ENCODE data around the gene CHERP. TPM values are rescaled to one million over a fixed set of nuclear protein-coding genes. Genes with fewer than 3 reads are reported as not detected.
"Not testable (repeated sequence)": the region's sequence is repeated elsewhere in the genome, so short reads cannot be mapped to it uniquely, and the experiment has no call there.

The CHERP gene
- total and polyA plus RNA-seq, 2 experiments from 2014 or later = 7.8 to 38.7 TPM

GRCh38 chr19:16509141-16510061, 32.8 kb downstream of the CHERP start:
- H3K27me3 ChIP-seq = no peaks in the 10 kb centered on the region
- H3K4me2 ChIP-seq = no peak overlapping the region
- H3K4me1 ChIP-seq (ENCODE audit: insufficient read depth) = no peaks in the 10 kb centered on the region
- WGBS (ENCODE audit: low lambda C conversion rate, missing lambda C conversion rate) = 96% methylated on average over 28 of the region's 28 CpGs
- no peak for TF ChIP-seq EZH2phosphoT487 (IDR thresholded peaks at IDR 0.05; ENCODE audit: low read depth, severe bottlenecking, unreplicated experiment)
- TF ChIP-seq EZH2 (IDR thresholded peaks at IDR 0.05; ENCODE audit: borderline replicate concordance) = no peak
- TF ChIP-seq, protein P1, sequence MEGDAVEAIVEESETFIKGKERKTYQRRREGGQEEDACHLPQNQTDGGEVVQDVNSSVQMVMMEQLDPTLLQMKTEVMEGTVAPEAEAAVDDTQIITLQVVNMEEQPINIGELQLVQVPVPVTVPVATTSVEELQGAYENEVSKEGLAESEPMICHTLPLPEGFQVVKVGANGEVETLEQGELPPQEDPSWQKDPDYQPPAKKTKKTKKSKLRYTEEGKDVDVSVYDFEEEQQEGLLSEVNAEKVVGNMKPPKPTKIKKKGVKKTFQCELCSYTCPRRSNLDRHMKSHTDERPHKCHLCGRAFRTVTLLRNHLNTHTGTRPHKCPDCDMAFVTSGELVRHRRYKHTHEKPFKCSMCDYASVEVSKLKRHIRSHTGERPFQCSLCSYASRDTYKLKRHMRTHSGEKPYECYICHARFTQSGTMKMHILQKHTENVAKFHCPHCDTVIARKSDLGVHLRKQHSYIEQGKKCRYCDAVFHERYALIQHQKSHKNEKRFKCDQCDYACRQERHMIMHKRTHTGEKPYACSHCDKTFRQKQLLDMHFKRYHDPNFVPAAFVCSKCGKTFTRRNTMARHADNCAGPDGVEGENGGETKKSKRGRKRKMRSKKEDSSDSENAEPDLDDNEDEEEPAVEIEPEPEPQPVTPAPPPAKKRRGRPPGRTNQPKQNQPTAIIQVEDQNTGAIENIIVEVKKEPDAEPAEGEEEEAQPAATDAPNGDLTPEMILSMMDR (IDR thresholded peaks at IDR 0.05; ENCODE audit: poor library complexity) = no peak
- no peaks in the 10 kb centered on the region for H3K36me3 ChIP-seq (replicated peaks; ENCODE audit: insufficient read depth, low read depth)
- H3K9me3 ChIP-seq (ENCODE audit: low read depth) = no peaks in the 10 kb centered on the region
- DNase-seq (ENCODE audit: low spot score) = no peak
- H3K9me2 ChIP-seq (replicated peaks; ENCODE audit: insufficient read depth) = no peaks in the 10 kb centered on the region
- H3K79me2 ChIP-seq = no peaks in the 10 kb centered on the region
- no peaks in the 10 kb centered on the region for H4K20me1 ChIP-seq (ENCODE audit: insufficient read depth, poor library complexity, severe bottlenecking)
- no peak overlapping the region for H3K27ac ChIP-seq
- H2AFZ ChIP-seq = no peak overlapping the region
- H3K4me3 ChIP-seq = no peak overlapping the region

GRCh38 chr19:16508546-16508945, 33.7 kb downstream of the CHERP start:
- Histone ChIP-seq H3K79me2 (no peaks in the 10 kb centered on the region), H3K27ac (no peak overlapping the region), H3K9me2 (replicated peaks; ENCODE audit: insufficient read depth) (no peaks in the 10 kb centered on the region), H3K4me3 (no peak overlapping the region), H2AFZ (no peak overlapping the region), H3K27me3 (no peaks in the 10 kb centered on the region), H3K36me3 (replicated peaks; ENCODE audit: insufficient read depth, low read depth) (no peaks in the 10 kb centered on the region), H4K20me1 (ENCODE audit: insufficient read depth, poor library complexity, severe bottlenecking) (no peaks in the 10 kb centered on the region), H3K4me2 (no peak overlapping the region), H3K9me3 (ENCODE audit: low read depth) (no peaks in the 10 kb centered on the region), H3K4me1 (ENCODE audit: insufficient read depth) (no peaks in the 10 kb centered on the region)
- 93% methylated on average over 5 of the region's 5 CpGs for WGBS (ENCODE audit: low lambda C conversion rate, missing lambda C conversion rate)
- no peak for DNase-seq (ENCODE audit: low spot score)
- no peak for TF ChIP-seq EZH2 (IDR thresholded peaks at IDR 0.05; ENCODE audit: borderline replicate concordance)
- TF ChIP-seq, protein P1 (IDR thresholded peaks at IDR 0.05; ENCODE audit: poor library complexity) = no peak
- TF ChIP-seq EZH2phosphoT487 (IDR thresholded peaks at IDR 0.05; ENCODE audit: low read depth, severe bottlenecking, unreplicated experiment) = no peak

GRCh38 chr19:16506961-16507360, 35.3 kb downstream of the CHERP start:
- H3K9me3 ChIP-seq (ENCODE audit: low read depth) = no peaks in the 10 kb centered on the region
- no peaks in the 10 kb centered on the region for H3K79me2 ChIP-seq
- no peak overlapping the region for H2AFZ ChIP-seq
- no peak for TF ChIP-seq EZH2phosphoT487 (IDR thresholded peaks at IDR 0.05; ENCODE audit: low read depth, severe bottlenecking, unreplicated experiment)
- TF ChIP-seq, protein P1 (IDR thresholded peaks at IDR 0.05; ENCODE audit: poor library complexity) = no peak
- TF ChIP-seq EZH2 (IDR thresholded peaks at IDR 0.05; ENCODE audit: borderline replicate concordance) = no peak
- H4K20me1 ChIP-seq (ENCODE audit: insufficient read depth, poor library complexity, severe bottlenecking) = no peaks in the 10 kb centered on the region
- no peaks in the 10 kb centered on the region for H3K4me1 ChIP-seq (ENCODE audit: insufficient read depth)
- DNase-seq (ENCODE audit: low spot score) = no peak
- H3K4me2 ChIP-seq = no peak overlapping the region
- H3K27me3 ChIP-seq = no peaks in the 10 kb centered on the region
- H3K36me3 ChIP-seq (replicated peaks; ENCODE audit: insufficient read depth, low read depth) = no peaks in the 10 kb centered on the region
- 84% methylated on average over 6 of the region's 6 CpGs for WGBS (ENCODE audit: low lambda C conversion rate, missing lambda C conversion rate)
- H3K27ac ChIP-seq = no peak overlapping the region
- H3K9me2 ChIP-seq (replicated peaks; ENCODE audit: insufficient read depth) = no peaks in the 10 kb centered on the region
- H3K4me3 ChIP-seq = no peak overlapping the region

DNA sequence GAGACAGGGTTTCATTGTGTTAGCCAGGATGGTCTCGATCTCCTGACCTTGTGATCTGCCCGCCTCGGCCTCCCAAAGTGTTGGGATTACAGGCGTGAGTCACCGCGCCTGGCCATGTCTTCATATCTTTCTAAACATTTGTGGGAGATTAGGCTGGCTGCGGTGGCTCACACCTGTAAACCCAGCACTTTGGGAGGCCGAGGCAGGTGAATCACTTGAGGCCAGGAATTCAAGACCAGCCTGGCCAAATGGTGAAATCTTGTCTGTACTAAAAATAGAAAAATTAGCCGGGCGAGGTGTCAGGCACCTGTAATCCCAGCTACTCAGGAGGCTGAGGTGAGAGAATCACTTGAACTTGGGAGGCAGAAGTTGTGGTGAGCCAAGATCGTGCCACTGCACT, 36.1 kb downstream of the CHERP start:
- H3K79me2 ChIP-seq; H3K27me3 ChIP-seq; H3K4me2 ChIP-seq; H3K4me3 ChIP-seq; H3K4me1 ChIP-seq (ENCODE audit: insufficient read depth); H3K9me2 ChIP-seq (replicated peaks; ENCODE audit: insufficient read depth); H2AFZ ChIP-seq; H4K20me1 ChIP-seq (ENCODE audit: insufficient read depth, poor library complexity, severe bottlenecking); H3K27ac ChIP-seq; H3K9me3 ChIP-seq (ENCODE audit: low read depth); H3K36me3 ChIP-seq (replicated peaks; ENCODE audit: insufficient read depth, low read depth); DNase-seq (ENCODE audit: low spot score): not testable (repeated sequence)
- WGBS (ENCODE audit: low lambda C conversion rate, missing lambda C conversion rate) = 95% methylated on average over 11 of the region's 11 CpGs

All from hepatocyte (in vitro differentiated cells).